Retinal pigment epithelial cell (primary cell): Measurements from ENCODE around the gene SIX2.

Experiments
- DNase-seq: peaks from one replicate; pipeline ENCODE4 v3.0.0-alpha.2; 2010; ENCODE audit warnings: low read depth
- H3K4me3 ChIP-seq: 2 replicates; pipeline ENCODE4 v1.5.1; 2011; ENCODE audit warnings: mild to moderate bottlenecking, low read length, control low read depth, moderate library complexity
- CTCF ChIP-seq: conservative IDR thresholded peaks from 2 replicates; pipeline ENCODE4 v1.5.1; 2011; ENCODE audit warnings: low read depth, low read length, control low read depth, inconsistent platforms

SIX2 gene

GRCh38 chr2:44975571-44976450 lies 33.4 kb downstream of the SIX2 start:
- no peak for DNase-seq
- TF ChIP-seq CTCF = no peak
- H3K4me3 ChIP-seq = no peak overlapping the region

GRCh38 chr2:44974064-44974715 lies 35.1 kb downstream of the SIX2 start:
- no peak for DNase-seq
- TF ChIP-seq CTCF = peak; percentile 73
- H3K4me3 ChIP-seq = no peak overlapping the region

- no peak for DNase-seq
- TF ChIP-seq CTCF = no peak
- peak overlapping the region; percentile 59 for H3K4me3 ChIP-seq
These were observed 36.3 kb downstream of the SIX2 start for GRCh38 chr2:44972771-44973535.

- H3K4me3 ChIP-seq = no peak overlapping the region
- no peak for DNase-seq
- TF ChIP-seq CTCF = no peak
These were observed 38.3 kb downstream of the SIX2 start for GRCh38 chr2:44970846-44971450.

- TF ChIP-seq CTCF = no peak
- no peak for DNase-seq
- no peak overlapping the region for H3K4me3 ChIP-seq
These were observed 39.3 kb downstream of the SIX2 start for GRCh38 chr2:44969936-44970335.

GRCh38 chr2:44967727-44968432 lies 41.4 kb downstream of the SIX2 start:
- DNase-seq = no peak
- H3K4me3 ChIP-seq = no peak overlapping the region
- no peak for TF ChIP-seq CTCF
